RPMI8226 (cell line): Measurements from ENCODE around the gene SPATA6.
"Not testable (repeated sequence)": the region's sequence is repeated elsewhere in the genome, so short reads cannot be mapped to it uniquely, and the experiment has no call there.

ENCODE experiments used
- DNase-seq: peaks from one replicate; pipeline ENCODE4 v3.0.0-alpha.2; 2015

The SPATA6 gene

GRCh38 chr1:48338257-48338656, 133.7 kb downstream of the SPATA6 start:
- DNase-seq, result no peak

- DNase-seq, result no peak
These were observed 138.7 kb downstream of the SPATA6 start for GRCh38 chr1:48333316-48333715.

GRCh38 chr1:48332115-48332514, 139.9 kb downstream of the SPATA6 start:
- DNase-seq, result no peak

GRCh38 chr1:48329905-48330304, 142.1 kb downstream of the SPATA6 start:
- DNase-seq, result no peak

- DNase-seq, result no peak
These were observed 142.5 kb downstream of the SPATA6 start for GRCh38 chr1:48329486-48329885.

GRCh38 chr1:48311829-48312228, 160.2 kb downstream of the SPATA6 start:
- not testable (repeated sequence) for DNase-seq

GRCh38 chr1:48309564-48310082, 162.4 kb downstream of the SPATA6 start:
- DNase-seq, result no peak

- no peak for DNase-seq
These were observed 169.4 kb downstream of the SPATA6 start for GRCh38 chr1:48302652-48303051.

GRCh38 chr1:48294656-48295055, 177.3 kb downstream of the SPATA6 start:
- DNase-seq, result no peak

GRCh38 chr1:48294094-48294493, 177.9 kb downstream of the SPATA6 start:
- not testable (repeated sequence) for DNase-seq

GRCh38 chr1:48292706-48293105, 179.3 kb downstream of the SPATA6 start:
- no peak for DNase-seq

GRCh38 chr1:48291421-48291820, 180.6 kb downstream of the SPATA6 start:
- no peak for DNase-seq

- DNase-seq, result no peak
These were observed 186.5 kb downstream of the SPATA6 start for GRCh38 chr1:48285525-48285924.

GRCh38 chr1:48284696-48285420, 187.1 kb downstream of the SPATA6 start:
- DNase-seq, result not testable (repeated sequence)

GRCh38 chr1:48282329-48282728, 189.7 kb downstream of the SPATA6 start:
- not testable (repeated sequence) for DNase-seq

GRCh38 chr1:48277437-48277836, 194.6 kb downstream of the SPATA6 start:
- not testable (repeated sequence) for DNase-seq

- no peak for DNase-seq
These were observed 205.4 kb downstream of the SPATA6 start for GRCh38 chr1:48266576-48266975.

- no peak for DNase-seq
These were observed 209.0 kb downstream of the SPATA6 start for GRCh38 chr1:48263041-48263440.

- no peak for DNase-seq
These were observed 210.1 kb downstream of the SPATA6 start for GRCh38 chr1:48261881-48262400.

GRCh38 chr1:48258106-48258505, 213.9 kb downstream of the SPATA6 start:
- DNase-seq, result no peak

- no peak for DNase-seq
These were observed 217.8 kb downstream of the SPATA6 start for GRCh38 chr1:48254254-48254653.

- DNase-seq, result no peak
These were observed 220.2 kb downstream of the SPATA6 start for GRCh38 chr1:48251821-48252220.

- no peak for DNase-seq
These were observed 220.7 kb downstream of the SPATA6 start for GRCh38 chr1:48251323-48251722.

- no peak for DNase-seq
These were observed 221.4 kb downstream of the SPATA6 start for GRCh38 chr1:48250572-48250971.

- DNase-seq, result no peak
These were observed 222.1 kb downstream of the SPATA6 start for GRCh38 chr1:48249868-48250267.
